Activated T-helper 17 cell treated with anti-CD3 and anti-CD28 coated beads, Interleukin-2, amount 50 U/mL, for 72 hours (primary cell): ENCODE data around the gene ASTL. TPM values are rescaled to one million over a fixed set of nuclear protein-coding genes. Genes with fewer than 3 reads are reported as not detected.

Experiments
- ATAC-seq: fragments of 150-1000 bp; cut with Tn5 transposase; replicated peaks from 2 replicates; pipeline ENCODE4 v1.10.0; 2021; ENCODE audit warnings: mild to moderate bottlenecking, moderate library complexity
- H3K27ac Mint-ChIP-seq: one replicate; pipeline ENCODE4 v1.8.0; 2022; ENCODE audit warnings: mixed read lengths
- H3K27me3 Mint-ChIP-seq: one replicate; pipeline ENCODE4 v1.8.0; 2022; ENCODE audit warnings: mixed read lengths
- H3K36me3 Mint-ChIP-seq: one replicate; pipeline ENCODE4 v1.8.0; 2022; ENCODE audit warnings: low read depth, mild to moderate bottlenecking, mixed read lengths
- H3K4me1 Mint-ChIP-seq: one replicate; pipeline ENCODE4 v1.8.0; 2022; ENCODE audit warnings: mixed read lengths
- H3K4me3 Mint-ChIP-seq: one replicate; pipeline ENCODE4 v1.8.0; 2022; ENCODE audit warnings: mild to moderate bottlenecking, mixed read lengths
- H3K9me3 Mint-ChIP-seq: one replicate; pipeline ENCODE4 v1.8.0; 2022; ENCODE audit warnings: mixed read lengths
- total RNA-seq, 2 donors: library from RNA; stranded (reverse); gene quantifications; one replicate each; pipeline ENCODE4 v1.2.3, GENCODE V29; 2022

ASTL gene
- total RNA-seq, 2 donors from 2014 or later: 0.93 to 6.9 TPM

GRCh38 chr2:96100893-96101304 is 37.4 kb downstream of the ASTL start:
- Mint-ChIP-seq H3K27ac (no peak overlapping the region), H3K36me3 (no peaks in the 10 kb centered on the region), H3K4me3 (no peak overlapping the region), H3K27me3 (no peaks in the 10 kb centered on the region), H3K4me1 (no peaks in the 10 kb centered on the region), H3K9me3 (no peaks in the 10 kb centered on the region)
- no peak for ATAC-seq

DNA sequence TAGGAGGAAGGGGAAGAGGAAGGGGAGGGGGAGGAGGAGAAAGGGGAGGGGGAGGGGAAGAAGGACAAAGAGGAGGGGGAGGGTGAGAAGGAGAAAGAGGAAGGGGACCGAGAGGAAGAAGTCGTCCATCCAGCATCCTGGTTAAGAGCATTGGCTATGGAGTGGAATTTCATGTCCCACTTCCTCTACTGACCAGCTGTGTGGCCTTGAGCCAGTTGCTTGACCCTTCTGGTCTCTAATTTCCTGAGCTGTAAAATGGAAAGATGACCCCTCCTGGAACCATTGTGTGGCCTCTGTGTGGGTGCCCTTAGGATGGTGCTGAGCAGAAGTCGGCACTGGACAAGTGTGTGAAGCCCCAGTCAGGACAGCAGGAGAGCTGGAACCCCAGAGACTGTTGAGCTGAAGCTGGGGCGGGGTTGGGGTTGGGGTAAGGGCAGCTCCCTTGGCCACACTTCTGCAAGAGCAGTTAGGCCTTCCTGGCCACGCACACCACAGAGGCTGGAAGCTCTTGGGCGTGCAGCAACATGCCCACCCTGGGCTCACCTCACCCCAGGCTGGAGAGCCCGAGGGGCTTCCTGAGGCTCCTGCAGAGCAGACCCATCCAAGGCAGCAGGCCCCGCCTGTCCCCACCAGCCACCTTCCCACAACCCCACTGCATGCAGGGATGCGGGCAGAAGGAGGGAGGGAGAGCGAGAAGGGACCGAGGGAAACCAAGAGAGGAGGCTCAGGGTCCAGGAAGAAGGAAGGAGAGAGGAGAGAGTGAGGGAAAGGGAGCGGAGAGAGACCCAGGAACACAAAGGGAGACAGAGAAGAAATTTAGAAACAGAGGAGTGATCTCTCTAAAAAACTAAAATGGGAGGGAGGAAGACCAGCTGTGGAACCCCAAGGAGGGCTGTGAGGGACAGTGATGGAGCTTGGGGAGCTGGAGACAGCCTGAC is 38.2 kb downstream of the ASTL start:
- H3K4me1 Mint-ChIP-seq: no peaks in the 10 kb centered on the region
- no peaks in the 10 kb centered on the region for H3K36me3 Mint-ChIP-seq
- ATAC-seq: no peak
- H3K9me3 Mint-ChIP-seq: no peaks in the 10 kb centered on the region
- no peak overlapping the region for H3K27ac Mint-ChIP-seq
- no peaks in the 10 kb centered on the region for H3K27me3 Mint-ChIP-seq
- no peak overlapping the region for H3K4me3 Mint-ChIP-seq

GRCh38 chr2:96098900-96099590 is 39.3 kb downstream of the ASTL start:
- no peak for ATAC-seq
- H3K9me3 Mint-ChIP-seq: no peaks in the 10 kb centered on the region
- no peaks in the 10 kb centered on the region for H3K4me1 Mint-ChIP-seq
- no peak overlapping the region for H3K4me3 Mint-ChIP-seq
- no peaks in the 10 kb centered on the region for H3K27me3 Mint-ChIP-seq
- H3K27ac Mint-ChIP-seq: no peak overlapping the region
- H3K36me3 Mint-ChIP-seq: no peaks in the 10 kb centered on the region

GRCh38 chr2:96097951-96098823 is 40.1 kb downstream of the ASTL start:
- no peaks in the 10 kb centered on the region for H3K4me1 Mint-ChIP-seq
- no peaks in the 10 kb centered on the region for H3K27me3 Mint-ChIP-seq
- H3K9me3 Mint-ChIP-seq: no peaks in the 10 kb centered on the region
- peak overlapping the region; percentile 41 for H3K27ac Mint-ChIP-seq
- H3K36me3 Mint-ChIP-seq: no peaks in the 10 kb centered on the region
- no peak for ATAC-seq
- H3K4me3 Mint-ChIP-seq: no peak overlapping the region

GRCh38 chr2:96097441-96097840 is 40.9 kb downstream of the ASTL start:
- no peaks in the 10 kb centered on the region for H3K9me3 Mint-ChIP-seq
- H3K27ac Mint-ChIP-seq: no peak overlapping the region
- no peak for ATAC-seq
- no peaks in the 10 kb centered on the region for H3K27me3 Mint-ChIP-seq
- no peak overlapping the region for H3K4me3 Mint-ChIP-seq
- no peaks in the 10 kb centered on the region for H3K36me3 Mint-ChIP-seq
- H3K4me1 Mint-ChIP-seq: no peaks in the 10 kb centered on the region

DNA sequence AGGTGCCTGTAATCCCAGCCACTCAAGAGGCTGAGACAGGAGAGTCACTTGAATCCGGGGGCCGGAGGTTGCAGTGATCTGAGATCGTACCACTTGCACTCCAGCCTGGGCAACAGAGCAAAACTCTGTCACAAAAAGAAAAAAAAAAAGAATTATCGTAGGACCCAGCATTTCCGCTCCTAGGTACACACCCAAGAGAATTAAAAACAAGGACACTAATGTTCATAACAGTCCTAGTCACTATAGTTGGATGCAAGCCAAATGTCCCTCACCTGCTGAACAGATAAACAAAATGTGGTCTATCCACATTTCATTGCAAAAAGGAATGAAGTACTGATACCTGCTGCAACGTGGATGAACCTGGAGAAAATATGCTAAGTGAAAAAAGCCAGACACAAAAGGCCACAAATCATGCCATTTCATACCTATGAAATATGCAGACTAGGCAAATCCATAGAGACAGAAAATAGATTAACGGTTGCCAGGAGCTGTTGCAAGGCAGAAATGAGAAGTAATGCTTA is 43.1 kb downstream of the ASTL start:
- Mint-ChIP-seq H3K4me1 (no peaks in the 10 kb centered on the region), H3K9me3 (no peaks in the 10 kb centered on the region), H3K36me3 (no peaks in the 10 kb centered on the region), H3K4me3 (no peak overlapping the region), H3K27me3 (no peaks in the 10 kb centered on the region), H3K27ac (no peak overlapping the region)
- no peak for ATAC-seq

- H3K4me3 Mint-ChIP-seq: no peak overlapping the region
- no peaks in the 10 kb centered on the region for H3K36me3 Mint-ChIP-seq
- H3K4me1 Mint-ChIP-seq: no peaks in the 10 kb centered on the region
- no peaks in the 10 kb centered on the region for H3K27me3 Mint-ChIP-seq
- no peaks in the 10 kb centered on the region for H3K9me3 Mint-ChIP-seq
- ATAC-seq: no peak
- no peak overlapping the region for H3K27ac Mint-ChIP-seq
Measured at GRCh38 chr2:96093528-96093927, 44.8 kb downstream of the ASTL start.

- Mint-ChIP-seq H3K27ac (no peak overlapping the region), H3K4me3 (no peak overlapping the region), H3K9me3 (no peaks in the 10 kb centered on the region), H3K36me3 (no peaks in the 10 kb centered on the region), H3K27me3 (no peaks in the 10 kb centered on the region), H3K4me1 (no peaks in the 10 kb centered on the region)
- ATAC-seq: no peak
Measured at GRCh38 chr2:96092951-96093350, 45.4 kb downstream of the ASTL start.

DNA sequence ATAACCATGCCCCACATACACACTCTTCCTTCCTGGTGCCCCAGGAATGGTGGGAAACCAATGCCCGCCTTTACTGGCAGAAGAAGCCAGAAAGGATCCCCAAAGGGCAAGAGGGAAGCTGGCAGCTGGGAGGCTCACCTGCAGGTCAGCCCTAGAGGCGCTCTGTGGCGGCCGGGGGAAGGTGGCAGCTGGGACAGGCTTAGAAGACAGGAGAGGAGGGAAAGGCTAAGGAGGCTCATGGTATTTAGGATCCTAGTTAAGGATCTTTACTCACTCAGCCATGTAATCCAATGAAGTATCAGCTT is 45.8 kb downstream of the ASTL start:
- no peaks in the 10 kb centered on the region for H3K36me3 Mint-ChIP-seq
- no peaks in the 10 kb centered on the region for H3K4me1 Mint-ChIP-seq
- no peaks in the 10 kb centered on the region for H3K27me3 Mint-ChIP-seq
- H3K4me3 Mint-ChIP-seq: no peak overlapping the region
- no peak for ATAC-seq
- no peaks in the 10 kb centered on the region for H3K9me3 Mint-ChIP-seq
- H3K27ac Mint-ChIP-seq: no peak overlapping the region

DNA sequence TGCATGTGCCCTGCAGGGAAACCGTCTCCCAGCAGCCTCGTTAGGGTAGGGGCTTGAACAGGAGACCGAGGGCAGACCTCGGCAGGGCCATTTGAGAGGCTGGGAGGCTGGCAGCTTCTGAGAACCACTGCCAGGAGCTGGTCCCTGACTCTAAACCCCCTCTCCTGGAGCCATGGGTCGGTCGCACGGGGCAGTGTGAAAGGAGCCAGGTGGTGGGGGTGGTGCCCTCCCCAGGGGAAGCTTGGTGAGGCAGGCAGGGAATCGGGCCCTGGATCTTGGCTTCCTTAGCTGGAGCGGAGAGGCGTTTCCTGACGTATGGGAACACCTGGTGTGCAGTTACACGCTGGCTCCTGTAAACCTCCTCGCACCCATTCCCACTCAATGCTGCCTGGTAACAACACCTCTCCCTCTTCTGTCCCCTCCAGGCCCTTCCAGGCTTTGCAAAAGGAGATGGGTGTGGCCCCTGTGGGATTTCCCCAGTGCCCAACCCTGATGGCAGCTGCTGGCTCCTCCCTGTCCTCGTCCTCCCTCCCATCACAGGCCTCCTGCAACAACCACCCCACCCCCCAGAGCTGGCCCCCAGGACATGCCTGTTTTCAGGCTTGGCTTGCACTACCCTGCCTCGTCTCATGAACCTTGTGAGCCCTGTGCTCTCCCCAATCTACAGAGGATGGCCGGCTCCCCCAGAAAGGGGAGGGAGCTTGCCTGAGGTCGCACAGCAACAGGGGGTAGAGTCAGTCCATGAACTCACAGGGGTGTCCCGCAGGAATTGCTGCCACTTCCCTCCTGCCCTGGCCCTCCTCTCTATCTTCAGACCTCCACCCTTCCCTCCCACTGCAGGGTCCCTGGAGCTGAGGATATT is 46.4 kb downstream of the ASTL start:
- Mint-ChIP-seq H3K4me3 (no peak overlapping the region), H3K27ac (no peak overlapping the region), H3K36me3 (no peaks in the 10 kb centered on the region), H3K27me3 (no peaks in the 10 kb centered on the region), H3K9me3 (no peaks in the 10 kb centered on the region), H3K4me1 (no peaks in the 10 kb centered on the region)
- no peak for ATAC-seq

- Mint-ChIP-seq H3K4me3 (no peak overlapping the region), H3K9me3 (no peaks in the 10 kb centered on the region), H3K36me3 (no peaks in the 10 kb centered on the region), H3K27ac (no peak overlapping the region), H3K4me1 (no peaks in the 10 kb centered on the region), H3K27me3 (no peaks in the 10 kb centered on the region)
- ATAC-seq: no peak
Measured at GRCh38 chr2:96091141-96091710, 47.1 kb downstream of the ASTL start.

- H3K9me3 Mint-ChIP-seq: no peaks in the 10 kb centered on the region
- H3K36me3 Mint-ChIP-seq: no peaks in the 10 kb centered on the region
- H3K27me3 Mint-ChIP-seq: no peaks in the 10 kb centered on the region
- H3K4me3 Mint-ChIP-seq: no peak overlapping the region
- H3K27ac Mint-ChIP-seq: no peak overlapping the region
- H3K4me1 Mint-ChIP-seq: no peaks in the 10 kb centered on the region
- ATAC-seq: no peak
Measured at GRCh38 chr2:96090196-96090926, 47.9 kb downstream of the ASTL start.
